GM18507 (cell line): Measurements from ENCODE around the gene MIB2.
A peak's percentile ranks its signal among the peaks of the same experiment; 100 is the strongest.
"Not testable (repeated sequence)": the region's sequence is repeated elsewhere in the genome, so short reads cannot be mapped to it uniquely, and the experiment has no call there.

Experiments used
- DNase-seq: peaks from one replicate; pipeline ENCODE4 v3.0.0; 2011; ENCODE audit warnings: low read depth; ENCODE audit not compliant: insufficient read length; ENCODE audit errors: extremely low spot score
- FAIRE-seq: peaks from 2 replicates; lab custom pipeline; 2011; peaks lifted over from hg19 to GRCh38; lab: Jason Lieb, UNC

Gene MIB2

GRCh38 chr1:1624443-1625403, 9.4 kb downstream of the MIB2 start:
- FAIRE-seq (no peak), DNase-seq (no peak)

- DNase-seq (no peak), FAIRE-seq (no peak)
Observed at GRCh38 chr1:1625404-1625775, 10.1 kb downstream of the MIB2 start.

DNA sequence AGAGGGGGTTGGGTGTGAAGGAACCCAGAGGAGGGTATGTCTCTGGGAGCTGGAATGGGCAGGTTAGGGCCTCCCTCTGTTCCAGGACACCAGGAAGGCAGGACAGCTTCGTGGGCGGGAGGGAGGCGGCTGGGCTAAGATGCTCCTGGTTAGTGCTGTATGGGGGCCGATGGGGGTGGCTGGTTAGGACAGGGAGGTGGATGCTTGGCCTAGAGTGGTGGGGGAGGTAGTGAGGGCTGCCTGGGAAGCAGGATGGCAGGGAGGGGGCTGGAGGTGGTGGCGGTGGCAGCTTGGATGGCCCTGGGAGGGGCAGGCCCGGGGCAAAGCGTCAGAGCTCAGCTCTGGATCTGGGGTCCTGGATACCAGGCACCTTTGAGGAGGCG, 10.5 kb downstream of the MIB2 start:
- FAIRE-seq, result no peak
- no peak for DNase-seq

DNA sequence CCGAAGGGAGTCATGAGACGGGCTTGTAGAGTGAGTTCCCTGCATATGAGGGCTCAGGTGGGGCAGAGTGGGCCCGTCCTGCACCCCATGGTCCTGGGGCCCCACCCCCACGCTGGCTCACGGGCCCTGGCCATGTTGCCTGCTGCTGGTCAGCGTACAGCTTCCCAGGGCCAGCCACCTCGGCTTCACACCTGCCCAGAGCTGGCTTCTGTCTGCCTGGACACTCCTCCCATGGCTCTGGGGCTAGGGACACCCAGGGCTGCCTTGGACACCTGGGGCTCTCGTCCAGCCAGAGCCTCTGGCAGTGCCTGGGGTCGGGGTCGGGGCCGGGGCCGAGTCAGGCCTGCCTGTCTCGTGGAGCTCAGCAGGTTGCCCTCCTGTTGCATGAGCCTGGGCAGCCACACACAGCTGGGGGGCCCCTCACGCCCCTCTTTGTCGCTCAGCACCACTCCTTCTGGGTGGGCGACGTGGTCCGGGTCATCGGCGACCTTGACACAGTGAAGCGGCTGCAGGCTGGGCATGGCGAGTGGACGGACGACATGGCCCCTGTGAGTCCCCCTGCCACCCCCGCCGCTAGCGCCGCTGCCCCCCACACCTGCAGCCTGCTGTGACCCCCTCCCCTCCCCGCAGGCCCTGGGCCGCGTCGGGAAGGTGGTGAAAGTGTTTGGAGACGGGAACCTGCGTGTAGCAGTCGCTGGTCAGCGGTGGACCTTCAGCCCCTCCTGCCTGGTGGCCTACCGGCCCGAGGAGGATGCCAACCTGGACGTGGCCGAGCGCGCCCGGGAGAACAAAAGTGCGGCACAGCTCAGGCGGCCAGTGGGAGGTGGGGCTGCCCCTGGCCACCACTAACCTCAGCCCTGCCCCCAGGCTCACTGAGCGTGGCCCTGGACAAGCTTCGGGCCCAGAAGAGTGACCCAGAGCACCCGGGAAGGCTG, 11.2 kb downstream of the MIB2 start:
- DNase-seq (no peak), FAIRE-seq (no peak)

GRCh38 chr1:1627261-1627828, 12.0 kb downstream of the MIB2 start:
- FAIRE-seq (no peak), DNase-seq (no peak)

- DNase-seq (no peak), FAIRE-seq (no peak)
Observed at GRCh38 chr1:1627829-1628753, 12.8 kb downstream of the MIB2 start.

DNA sequence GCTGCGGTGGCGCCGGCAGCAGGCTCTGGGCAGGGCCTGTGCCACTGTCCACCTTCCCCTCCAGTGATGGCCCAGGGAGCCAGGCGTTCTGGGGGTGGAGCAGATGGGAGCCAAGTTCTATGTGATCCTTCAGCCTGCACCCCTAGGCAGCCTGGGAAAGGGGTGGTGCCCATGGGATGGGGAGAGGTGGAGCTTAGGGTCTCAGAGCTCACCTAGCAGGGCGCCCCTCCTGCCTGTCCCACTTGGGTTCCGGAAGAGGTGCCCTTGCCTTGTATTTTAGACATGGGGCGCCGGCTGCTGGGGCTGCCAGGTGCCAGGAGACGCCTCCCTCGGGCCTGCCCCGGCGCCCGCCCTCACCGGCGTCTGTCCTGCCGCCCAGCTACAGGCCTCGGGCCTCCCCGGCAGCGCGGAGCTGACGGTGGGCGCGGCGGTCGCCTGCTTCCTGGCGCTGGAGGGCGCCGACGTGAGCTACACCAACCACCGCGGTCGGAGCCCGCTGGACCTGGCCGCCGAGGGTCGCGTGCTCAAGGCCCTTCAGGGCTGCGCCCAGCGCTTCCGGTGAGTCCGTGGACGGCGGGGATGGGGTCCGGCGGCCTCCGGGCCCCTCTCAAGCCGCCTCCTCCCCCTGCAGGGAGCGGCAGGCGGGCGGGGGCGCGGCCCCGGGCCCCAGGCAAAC, 13.6 kb downstream of the MIB2 start:
- no peak for DNase-seq
- peak; percentile 9 for FAIRE-seq

DNA sequence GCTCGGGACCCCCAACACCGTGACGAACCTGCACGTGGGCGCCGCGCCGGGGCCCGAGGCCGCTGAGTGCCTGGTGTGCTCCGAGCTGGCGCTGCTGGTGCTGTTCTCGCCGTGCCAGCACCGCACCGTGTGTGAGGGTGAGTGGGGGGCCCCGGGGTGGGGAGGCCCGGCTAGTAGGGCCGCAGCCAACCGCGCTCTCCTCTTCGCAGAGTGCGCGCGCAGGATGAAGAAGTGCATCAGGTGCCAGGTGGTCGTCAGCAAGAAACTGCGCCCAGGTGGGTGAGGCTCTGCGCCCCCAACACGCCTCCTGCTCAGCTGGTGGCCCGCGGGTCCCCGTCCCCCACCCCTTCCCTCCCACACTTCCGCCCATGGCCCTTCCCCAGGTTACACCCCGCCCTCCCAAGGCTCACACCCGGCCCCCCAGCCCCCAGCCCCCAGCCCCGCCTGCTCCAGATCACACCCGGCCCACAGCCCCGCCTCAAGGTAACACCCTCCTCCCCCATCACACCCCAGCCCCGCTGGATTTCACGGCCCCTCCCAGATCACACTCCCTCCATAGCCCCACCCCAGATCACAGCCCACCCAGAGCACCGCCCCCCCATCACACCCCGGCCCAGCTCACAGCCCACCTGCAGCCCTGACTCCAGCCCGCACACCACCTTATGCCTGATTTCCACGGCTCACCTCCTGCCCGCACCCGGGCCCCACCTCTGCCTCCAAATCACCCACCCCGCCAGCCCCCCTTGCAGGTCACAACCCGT, 14.3 kb downstream of the MIB2 start:
- DNase-seq, result no peak
- no peak for FAIRE-seq

DNA sequence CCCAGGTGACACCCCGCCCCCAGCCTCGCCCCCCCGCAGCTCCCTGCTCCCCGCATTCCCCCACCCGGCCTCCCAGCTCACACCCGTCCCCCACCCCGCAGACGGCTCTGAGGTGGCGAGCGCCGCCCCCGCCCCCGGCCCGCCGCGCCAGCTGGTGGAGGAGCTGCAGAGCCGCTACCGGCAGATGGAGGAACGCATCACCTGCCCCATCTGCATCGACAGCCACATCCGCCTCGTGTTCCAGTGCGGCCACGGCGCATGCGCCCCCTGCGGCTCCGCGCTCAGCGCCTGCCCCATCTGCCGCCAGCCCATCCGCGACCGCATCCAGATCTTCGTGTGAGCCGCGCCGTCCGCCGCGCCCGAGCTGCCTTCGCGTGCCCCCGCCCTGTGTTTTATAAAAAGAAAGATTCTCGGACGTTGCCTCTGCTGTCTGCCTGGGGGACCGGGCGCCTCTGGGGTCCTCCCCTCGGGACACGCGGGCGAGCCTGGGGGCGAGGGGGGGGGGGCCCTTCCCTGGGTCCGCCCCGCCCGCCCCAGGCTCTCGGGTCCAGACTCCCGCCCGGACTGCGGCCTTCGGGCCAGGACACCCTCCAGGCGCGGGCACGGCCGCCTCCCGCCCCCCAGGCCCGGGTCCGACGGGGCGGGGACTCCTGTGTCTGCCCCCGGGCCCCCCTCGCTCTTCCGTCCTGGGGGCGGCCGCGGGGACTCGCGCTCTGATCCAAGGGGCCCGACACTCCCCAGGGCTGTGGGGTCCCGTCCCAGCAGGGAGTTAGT, 15.1 kb downstream of the MIB2 start:
- DNase-seq, result peak; percentile 100
- FAIRE-seq, result peak; percentile 97

GRCh38 chr1:1630965-1631781, 15.9 kb downstream of the MIB2 start:
- DNase-seq, result no peak

GRCh38 chr1:1631782-1632420, 16.6 kb downstream of the MIB2 start, which contains the start of gene MMP23B:
Gene MMP23B, plus strand, starts transcription at chr1:1632173. Its CDS starts 46 bp downstream, at chr1:1632219.
- FAIRE-seq (no peak), DNase-seq (no peak)

More at GRCh38 chr1:1630965-1631781, 15.9 kb downstream of the MIB2 start:
- no peak for FAIRE-seq

DNA sequence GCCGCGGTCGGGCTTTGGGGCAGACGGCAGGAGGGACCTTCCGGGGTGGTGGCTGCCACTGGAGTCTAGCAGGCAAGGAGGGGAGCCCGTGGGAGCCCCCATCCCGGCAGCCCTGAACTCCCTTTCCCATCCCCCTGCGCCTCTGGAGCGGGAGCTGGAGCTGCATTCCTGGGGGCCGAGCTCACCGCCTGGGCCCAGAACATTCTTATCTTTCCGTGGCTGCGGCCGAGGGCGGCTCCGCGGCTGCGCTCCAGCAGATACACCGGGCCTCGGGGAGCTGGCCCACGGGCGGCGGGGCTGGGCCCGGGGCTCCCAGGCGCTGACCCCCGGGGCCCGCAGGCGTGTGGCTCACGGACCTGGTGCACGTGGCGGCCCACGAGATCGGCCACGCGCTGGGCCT, 18.1 kb downstream of the MIB2 start:
- DNase-seq, FAIRE-seq: not testable (repeated sequence)

GRCh38 chr1:1634613-1635012, 19.3 kb downstream of the MIB2 start:
- FAIRE-seq, DNase-seq: not testable (repeated sequence)

- DNase-seq, FAIRE-seq: not testable (repeated sequence)
Observed at GRCh38 chr1:1636621-1637478, 21.6 kb downstream of the MIB2 start.

DNA sequence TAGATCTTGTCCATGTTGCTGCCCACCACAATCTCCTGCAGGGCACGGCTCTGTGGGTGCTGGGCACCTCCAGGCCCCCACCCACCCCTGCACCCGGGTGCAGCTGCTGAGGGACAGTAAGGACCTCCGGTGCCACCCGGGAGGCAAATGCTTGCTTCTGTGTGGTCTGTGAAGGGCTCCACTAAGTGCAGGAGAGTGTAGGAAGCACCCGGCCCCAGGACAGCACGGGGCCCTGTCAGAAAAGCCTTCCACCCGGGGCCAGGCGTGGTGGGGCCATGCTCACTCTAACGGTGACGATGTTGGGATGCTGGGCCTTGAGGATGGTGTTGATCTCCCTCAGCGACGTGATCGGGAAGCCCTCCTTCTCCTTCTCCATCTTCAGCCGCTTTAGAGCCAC, 22.2 kb downstream of the MIB2 start:
- DNase-seq, FAIRE-seq: not testable (repeated sequence)
